ENCODE measurements around the gene UBE2J2. TPM values are rescaled to one million over a fixed set of nuclear protein-coding genes. Genes with fewer than 3 reads are reported as not detected.

The UBE2J2 gene
- total RNA-seq, 1 donor from 2014 or later = 85.1 TPM

GRCh38 chr1:1309251-1310108 is 35.8 kb upstream of the UBE2J2 start:
- intact Hi-C loops (cut with micrococcal nuclease) = loop anchor here (2.0 to 5.0 kb wide), 6 partner anchors 77 to 598 kb away; partner anchors contain the start of genes B3GALT6, CCNL2, ISG15 and MIB2

GRCh38 chr1:1308756-1309250 is 35.1 kb upstream of the UBE2J2 start:
- intact Hi-C loops (cut with micrococcal nuclease) = loop anchor here (1.0 to 5.0 kb wide), 13 partner anchors 15 to 598 kb away; partner anchors contain the start of genes ATAD3B, AURKAIP1, B3GALT6 and C1orf159

GRCh38 chr1:1307923-1308755 is 34.5 kb upstream of the UBE2J2 start, which contains the start of the genes ACAP3 and PUSL1:
TSS of gene ACAP3 (minus strand) at chr1:1307930. CDS start at chr1:1307815, 115 bp downstream.
TSS of gene PUSL1 (plus strand) at chr1:1308597. CDS start at chr1:1308644, 47 bp downstream.
- intact Hi-C loops (cut with micrococcal nuclease) = loop anchor here (1.0 to 5.0 kb wide), 13 partner anchors 16 to 599 kb away; partner anchors contain the start of genes ATAD3B, AURKAIP1, B3GALT6 and C1orf159

GRCh38 chr1:1307261-1307922 is 33.7 kb upstream of the UBE2J2 start:
- intact Hi-C loops (cut with micrococcal nuclease) = loop anchor here (5.0 kb wide), 4 partner anchors 75 to 600 kb away; partner anchors contain the start of genes B3GALT6, ISG15 and SDF4

- intact Hi-C loops (cut with micrococcal nuclease) = loop anchor here (5.0 kb wide), 4 partner anchors 74 to 601 kb away; partner anchors contain the start of genes B3GALT6, ISG15 and SDF4
These were observed 33.1 kb upstream of the UBE2J2 start for GRCh38 chr1:1306661-1307260.

- intact Hi-C loops (cut with micrococcal nuclease) = loop anchor here (5.0 kb wide), 4 partner anchors 74 to 601 kb away; partner anchors contain the start of genes B3GALT6, ISG15 and SDF4
These were observed 32.5 kb upstream of the UBE2J2 start for GRCh38 chr1:1306070-1306660.

GRCh38 chr1:1305300-1306069 is 31.8 kb upstream of the UBE2J2 start:
- intact Hi-C loops (cut with micrococcal nuclease) = loop anchor here (5.0 kb wide), 4 partner anchors 73 to 602 kb away; partner anchors contain the start of genes B3GALT6, ISG15 and SDF4

GRCh38 chr1:1304331-1305299 is 31.0 kb upstream of the UBE2J2 start:
- intact Hi-C loops (cut with micrococcal nuclease) = loop anchor here (5.0 kb wide), 4 partner anchors 72 to 603 kb away; partner anchors contain the start of genes B3GALT6, ISG15 and SDF4

GRCh38 chr1:1303736-1304135 is 30.1 kb upstream of the UBE2J2 start:
- intact Hi-C loops (cut with micrococcal nuclease) = no loop called here

GRCh38 chr1:1302951-1303509 is 29.4 kb upstream of the UBE2J2 start:
- intact Hi-C loops (cut with micrococcal nuclease) = no loop called here

GRCh38 chr1:1302006-1302430 is 28.4 kb upstream of the UBE2J2 start:
- intact Hi-C loops (cut with micrococcal nuclease) = no loop called here

GRCh38 chr1:1300352-1300739 is 26.7 kb upstream of the UBE2J2 start:
- intact Hi-C loops (cut with micrococcal nuclease) = no loop called here

- intact Hi-C loops (cut with micrococcal nuclease) = no loop called here
These were observed 26.2 kb upstream of the UBE2J2 start for GRCh38 chr1:1299686-1300351.

- intact Hi-C loops (cut with micrococcal nuclease) = no loop called here
These were observed 25.4 kb upstream of the UBE2J2 start for GRCh38 chr1:1298861-1299685.

- intact Hi-C loops (cut with micrococcal nuclease) = no loop called here
These were observed 24.3 kb upstream of the UBE2J2 start for GRCh38 chr1:1297802-1298424.

Data from T-helper 1 cell treated with Interleukin-12 subunit alpha and Interleukin-12 subunit beta and Interleukin-4 antibody, amounts not matched to agents 30 ng/mL and 1 ng/mL, for 36 hours (primary cell).